Measurements from ENCODE around the gene BTAF1.
"Not testable (repeated sequence)": the region's sequence is repeated elsewhere in the genome, so short reads cannot be mapped to it uniquely, and the experiment has no call there.

Gene BTAF1

DNA sequence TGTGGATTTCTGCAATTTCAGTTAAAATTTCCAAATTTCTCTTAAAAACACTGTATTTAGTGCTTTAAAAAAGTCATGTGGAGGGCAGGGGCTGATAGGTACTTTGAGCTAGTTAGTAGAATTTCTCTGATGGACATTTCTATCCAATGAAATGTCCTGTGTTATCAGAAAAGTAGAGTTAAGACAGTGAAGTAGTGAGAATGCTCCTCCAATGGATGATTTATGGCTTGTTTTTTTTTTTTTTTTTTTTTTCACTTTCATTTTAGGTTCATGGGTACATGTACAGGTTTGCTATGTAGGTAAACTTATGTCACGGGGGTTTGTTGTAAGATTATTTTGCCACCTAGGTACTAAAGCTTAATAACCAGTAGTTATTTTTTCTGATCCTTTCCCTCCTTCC lies 55.0 kb downstream of the BTAF1 start:
- no peak for DNase-seq (ENCODE audit: low read depth in 2 of 2)

DNA sequence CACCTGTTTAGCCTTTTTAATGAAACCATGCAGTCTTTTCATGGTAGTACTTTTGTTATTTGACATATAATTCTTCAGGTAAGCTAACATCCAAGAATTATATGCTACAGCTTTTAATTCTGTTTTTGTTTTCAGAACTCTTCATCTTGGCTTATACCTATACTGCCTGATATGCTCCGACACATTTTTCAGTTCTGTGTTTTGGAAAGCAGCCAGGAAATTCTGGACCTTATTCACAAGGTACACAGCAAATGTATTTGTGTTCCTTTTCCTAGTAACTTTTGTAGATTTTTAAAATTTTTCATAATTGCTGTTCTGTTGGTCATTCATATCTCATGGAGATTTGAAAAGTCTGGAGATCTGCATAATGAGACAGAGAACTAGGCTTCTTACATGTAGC lies 56.7 kb downstream of the BTAF1 start:
- DNase-seq (ENCODE audit: low read depth in 2 of 2) = no peak

DNA sequence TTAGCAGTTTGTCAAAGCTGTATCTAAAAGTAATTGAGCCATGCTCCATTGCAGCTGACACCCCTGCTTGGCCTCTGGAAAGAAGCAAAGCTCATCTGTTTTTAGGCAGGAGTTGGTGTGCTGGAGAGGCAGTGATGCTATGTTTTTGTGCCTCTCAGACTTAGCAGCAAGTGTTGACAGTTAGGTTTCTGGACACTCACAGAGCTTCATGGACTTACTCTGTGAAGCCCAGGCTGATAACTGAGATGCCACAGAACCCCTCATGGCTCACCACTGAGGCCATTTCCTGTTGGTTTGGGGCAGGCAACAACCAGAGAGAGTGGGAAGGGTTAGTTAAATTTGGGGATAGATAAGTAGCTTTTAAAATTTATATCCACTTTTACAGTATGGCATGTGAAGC lies 59.8 kb downstream of the BTAF1 start:
- no peak for DNase-seq (ENCODE audit: low read depth in 2 of 2)

DNA sequence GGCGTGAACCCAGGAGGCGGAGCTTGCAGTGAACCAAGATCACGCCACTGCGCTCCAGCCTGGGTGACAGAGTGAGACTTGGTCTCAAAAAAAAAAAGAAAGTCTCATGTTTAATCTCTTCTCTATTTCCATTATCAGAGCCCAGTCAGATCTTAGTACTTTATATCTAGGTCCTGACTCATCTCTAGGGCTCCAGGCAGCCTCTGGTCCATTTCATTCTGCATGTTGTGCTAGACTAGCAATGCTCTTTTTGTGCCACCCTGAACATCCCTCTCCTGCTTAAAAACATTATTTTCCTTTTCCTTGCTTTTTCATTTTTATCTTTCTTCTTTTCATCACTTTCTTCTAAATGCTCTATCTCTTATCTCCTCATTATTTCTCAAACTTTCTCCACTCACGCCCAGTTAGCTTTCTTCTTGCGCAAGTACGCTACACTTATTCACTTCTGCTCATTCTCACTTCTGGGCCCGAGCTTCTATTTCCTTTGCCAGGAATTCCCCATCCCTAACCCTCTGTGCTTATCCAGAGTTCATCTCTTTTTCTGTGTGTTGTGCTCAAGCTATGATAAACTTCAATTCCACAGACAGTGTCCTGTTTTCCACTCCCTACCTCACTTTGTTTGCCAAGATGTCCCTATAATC lies 63.9 kb downstream of the BTAF1 start:
- DNase-seq (ENCODE audit: low read depth in 2 of 2) = no peak

DNA sequence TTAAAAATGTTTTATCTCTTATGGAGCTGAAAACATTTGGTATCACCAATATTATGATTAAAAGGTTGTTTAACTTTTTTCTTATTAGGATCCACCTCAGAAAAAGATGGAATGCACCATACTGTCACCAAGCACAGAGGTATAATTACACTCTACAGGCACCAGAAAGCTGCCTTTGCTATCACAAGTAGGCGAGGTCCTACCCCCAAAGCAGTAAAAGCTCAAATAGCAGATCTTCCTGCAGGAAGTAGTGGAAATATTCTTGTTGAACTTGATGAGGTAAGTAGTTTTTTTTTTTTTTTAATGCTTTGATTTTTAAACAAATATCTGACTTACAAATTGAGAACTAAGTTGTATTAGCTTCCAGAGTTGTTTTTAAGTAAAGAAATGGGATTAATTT lies 68.5 kb downstream of the BTAF1 start:
- DNase-seq (ENCODE audit: low read depth in 2 of 2) = no peak

DNA sequence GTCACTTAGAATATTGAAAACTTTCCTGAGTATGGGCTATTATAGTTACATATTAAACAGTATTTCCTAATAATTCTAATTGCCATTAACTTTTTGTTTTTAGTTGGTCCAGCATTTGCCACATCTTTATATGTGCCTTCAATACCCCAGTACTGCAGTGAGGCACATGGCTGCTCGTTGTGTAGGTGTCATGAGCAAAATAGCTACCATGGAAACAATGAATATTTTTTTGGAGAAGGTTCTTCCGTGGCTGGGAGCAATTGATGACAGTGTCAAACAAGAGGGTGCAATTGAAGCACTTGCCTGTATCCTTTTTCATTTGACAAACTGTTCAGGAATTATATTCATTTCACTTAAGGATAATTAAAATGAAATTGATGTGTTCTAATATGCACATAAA lies 72.7 kb downstream of the BTAF1 start:
- DNase-seq (ENCODE audit: low read depth in 2 of 2) = no peak

DNA sequence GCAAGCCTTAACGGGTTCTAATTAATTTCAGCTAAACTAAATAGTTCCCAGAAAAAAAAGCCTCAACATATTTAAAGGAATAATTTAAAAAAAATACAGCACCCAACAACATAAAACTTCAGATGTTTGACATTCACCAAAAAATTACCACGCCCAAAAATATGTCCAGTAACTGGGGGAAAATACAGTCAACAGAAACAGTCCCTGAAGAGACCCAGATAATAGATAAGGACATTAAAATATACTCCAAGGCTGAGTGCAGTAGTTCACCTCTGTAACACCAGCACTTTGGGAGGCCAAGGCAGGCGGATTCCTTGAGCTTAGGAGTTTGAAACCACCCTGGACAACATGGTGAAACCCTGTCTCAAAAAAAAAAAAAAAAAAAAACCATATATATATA lies 78.0 kb downstream of the BTAF1 start:
- DNase-seq (ENCODE audit: low read depth in 2 of 2) = no peak

DNA sequence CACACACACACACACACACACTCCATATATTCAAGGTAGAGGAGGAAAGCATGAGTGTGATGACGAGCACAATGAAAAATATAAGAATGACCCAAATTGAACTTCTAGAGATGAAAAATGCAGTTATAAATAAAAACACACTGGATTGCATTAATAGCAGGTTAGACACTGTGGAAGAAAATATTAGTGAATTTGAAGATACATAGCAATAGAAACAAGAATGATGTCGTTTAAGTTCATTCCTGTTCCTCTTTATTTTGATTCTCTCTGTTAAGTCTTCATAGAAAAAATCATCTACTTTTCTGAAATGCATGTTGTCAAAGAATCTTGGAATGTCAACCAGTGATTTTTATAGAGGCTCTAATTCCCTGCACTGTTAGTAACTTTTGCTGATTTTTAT lies 78.4 kb downstream of the BTAF1 start:
- DNase-seq (ENCODE audit: low read depth in 2 of 2) = no peak

DNA sequence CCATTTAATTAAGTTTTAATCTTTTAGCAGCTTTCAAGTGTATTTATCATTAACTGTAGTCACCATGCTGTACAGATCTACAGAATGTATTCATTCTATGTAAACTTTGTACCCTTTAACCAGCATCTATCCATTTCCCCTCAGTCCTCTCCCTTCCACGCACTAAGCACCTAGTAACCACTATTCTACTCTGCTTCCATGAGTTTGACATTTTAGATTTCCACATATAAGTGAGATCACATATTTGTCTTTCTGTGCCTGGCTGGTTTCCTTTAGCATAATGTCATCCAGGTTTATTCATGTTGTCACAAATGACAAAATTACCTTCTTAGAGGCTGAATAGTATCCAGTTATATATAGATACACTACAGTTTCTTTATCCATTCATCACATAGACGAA lies 79.7 kb downstream of the BTAF1 start:
- DNase-seq (ENCODE audit: low read depth in 2 of 2) = no peak

DNA sequence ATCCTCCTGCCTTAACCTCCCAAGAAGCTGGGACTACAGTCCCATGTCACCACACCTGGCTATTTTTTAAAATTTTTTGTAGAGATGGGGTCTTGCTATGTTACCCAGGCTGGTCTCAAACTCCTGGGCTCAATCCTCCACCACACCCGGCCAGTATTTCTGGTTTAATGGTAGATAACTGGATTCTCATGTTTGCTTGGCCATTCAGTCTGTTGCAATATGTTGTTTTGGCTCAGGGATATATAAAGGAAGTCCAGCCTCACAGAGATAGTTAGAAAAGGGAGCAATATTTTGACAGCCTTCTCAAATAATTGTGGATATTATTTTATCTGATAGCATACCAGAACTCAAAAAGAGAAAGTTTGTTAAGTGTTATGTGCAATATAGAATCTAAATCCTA lies 82.4 kb downstream of the BTAF1 start:
- DNase-seq (ENCODE audit: low read depth in 2 of 2) = no peak

DNA sequence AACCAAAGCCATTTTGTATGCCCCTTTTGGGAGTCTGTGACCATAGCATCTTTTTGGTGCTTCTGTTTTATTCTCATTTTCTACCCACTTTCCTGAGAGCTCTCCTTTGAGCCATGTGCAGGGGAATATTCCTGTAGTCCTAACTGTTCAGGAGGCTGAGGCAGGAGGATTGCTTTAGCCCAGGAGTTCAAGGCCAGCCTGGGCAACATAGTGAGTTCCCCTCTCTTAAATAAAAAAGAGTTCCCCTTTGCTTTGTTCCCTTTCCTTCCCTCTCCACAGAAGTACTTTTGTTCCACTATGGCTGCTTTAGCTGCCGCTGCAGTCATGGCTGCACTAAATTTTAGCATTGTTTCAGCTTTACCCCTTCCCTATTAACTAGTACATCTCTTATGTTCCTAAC lies 85.9 kb downstream of the BTAF1 start:
- no peak for DNase-seq (ENCODE audit: low read depth in 2 of 2)

DNA sequence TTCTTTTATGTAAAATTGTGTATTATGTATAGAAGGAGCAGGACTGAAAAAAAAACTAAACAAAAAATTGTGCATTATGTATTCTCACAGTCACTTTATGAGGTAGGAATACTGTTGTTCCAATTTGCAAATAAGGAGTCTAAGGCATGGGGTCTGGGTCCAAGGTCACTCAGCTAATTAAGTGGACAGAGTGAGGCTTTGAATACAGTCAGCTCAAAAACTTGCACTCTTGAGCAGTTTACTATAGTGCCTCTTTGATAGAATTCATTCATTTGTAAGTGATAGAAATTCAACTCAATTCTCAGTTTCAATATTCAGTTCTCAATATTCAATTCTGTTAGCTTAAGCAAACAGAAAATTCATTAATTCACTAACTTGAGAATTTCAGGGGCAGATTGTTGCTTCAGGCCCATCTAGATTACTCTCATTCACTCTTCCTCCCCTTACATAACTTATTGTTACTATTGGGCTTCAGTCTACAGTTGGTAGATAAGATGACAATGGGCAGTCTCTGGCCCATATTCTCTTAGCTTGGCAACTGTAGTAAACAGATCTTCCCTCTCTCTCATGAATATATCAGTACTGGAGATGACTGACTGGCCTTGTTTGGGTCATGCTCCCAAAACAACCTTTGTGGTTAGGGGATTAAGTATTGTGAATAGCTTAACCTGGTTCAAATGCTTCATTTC lies 86.6 kb downstream of the BTAF1 start:
- no peak for DNase-seq (ENCODE audit: low read depth in 2 of 2)

DNA sequence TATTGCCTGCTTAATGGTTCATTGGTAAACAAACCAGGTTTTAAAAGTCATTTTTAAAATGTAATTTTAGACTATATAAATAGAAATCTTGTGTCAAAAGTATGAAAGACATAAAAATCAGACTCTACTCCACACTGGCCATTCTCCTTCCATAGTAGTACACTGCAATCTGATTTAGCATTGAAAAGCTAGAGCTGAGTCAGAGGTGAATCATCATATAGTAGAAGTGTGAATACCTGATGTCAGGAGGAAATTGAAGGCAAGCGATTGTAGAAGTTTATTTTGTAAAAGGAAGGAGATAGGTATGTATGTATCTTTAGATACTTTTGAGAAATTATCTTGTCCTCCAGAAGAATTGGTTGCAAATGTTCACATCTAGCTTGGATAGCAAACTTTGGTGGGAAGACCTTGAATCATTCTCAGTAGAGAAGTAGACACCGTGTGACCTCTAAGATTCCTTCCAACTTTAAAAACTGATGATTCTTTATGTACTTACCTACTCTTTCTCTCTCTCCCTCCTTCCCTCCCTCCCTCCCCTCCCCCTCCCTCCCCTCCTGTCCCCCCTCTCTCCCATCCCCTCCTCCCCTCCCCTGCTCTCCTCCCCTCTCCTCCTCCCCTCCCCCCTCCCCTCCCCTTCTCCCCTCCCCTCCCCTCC lies 88.1 kb downstream of the BTAF1 start:
- DNase-seq (ENCODE audit: low read depth in 2 of 2) = no peak

DNA sequence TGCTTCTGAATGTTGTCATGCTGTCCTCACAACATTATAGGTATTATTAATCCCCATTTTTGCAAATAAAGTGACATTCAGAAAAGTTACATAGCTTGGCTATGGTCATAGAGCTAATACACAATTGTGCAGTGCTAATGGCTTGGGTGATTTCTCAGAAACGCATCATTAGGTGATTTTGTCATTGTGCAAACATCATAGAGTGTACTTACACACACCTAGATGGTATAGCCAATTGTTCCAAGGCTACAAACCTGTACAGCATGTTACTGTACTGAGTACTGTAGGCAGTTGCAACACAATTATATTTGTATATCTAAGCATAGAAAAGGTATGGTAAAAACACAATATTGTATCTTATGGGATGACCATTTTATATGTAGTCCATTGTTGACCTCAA lies 91.0 kb downstream of the BTAF1 start:
- DNase-seq (ENCODE audit: low read depth in 2 of 2) = no peak

DNA sequence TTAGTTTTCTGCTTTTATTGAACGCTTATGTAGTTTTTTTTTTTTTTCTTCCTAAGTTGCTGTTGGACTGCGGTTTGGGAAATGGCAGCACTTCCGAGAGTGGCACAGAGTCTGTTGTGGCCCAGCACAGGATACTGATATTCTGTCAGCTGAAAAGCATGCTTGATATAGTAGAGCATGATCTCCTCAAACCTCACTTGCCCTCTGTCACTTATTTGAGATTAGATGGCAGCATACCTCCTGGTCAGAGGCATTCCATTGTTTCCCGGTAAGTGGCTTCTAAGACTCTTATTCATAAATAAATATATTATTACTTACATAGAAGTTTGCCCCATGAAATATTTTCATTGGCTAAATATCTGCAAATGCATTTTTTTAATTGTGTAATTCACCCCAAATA lies 101.1 kb downstream of the BTAF1 start:
- no peak for DNase-seq (ENCODE audit: low read depth in 2 of 2)

DNA sequence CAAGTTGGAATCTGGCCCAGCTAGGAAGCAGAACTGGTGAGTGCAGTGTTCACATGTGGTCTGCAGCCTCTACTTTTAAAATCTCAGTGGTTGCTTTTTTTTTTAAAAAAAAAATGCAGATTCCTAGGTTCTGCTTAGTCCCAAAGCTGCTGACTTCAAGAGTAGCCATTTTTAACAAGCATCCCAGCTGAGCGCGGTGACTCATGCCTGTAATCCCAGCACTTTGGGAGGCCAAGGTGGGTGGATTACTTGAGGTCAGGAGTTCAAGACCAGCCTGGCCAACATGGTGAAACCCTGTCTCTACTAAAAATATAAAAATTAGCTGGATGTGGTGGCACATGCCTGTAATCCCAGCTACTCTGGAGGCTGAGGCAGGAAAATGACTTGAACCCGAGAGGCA lies 101.8 kb downstream of the BTAF1 start:
- not testable (repeated sequence) for DNase-seq (ENCODE audit: low read depth in 2 of 2)

DNA sequence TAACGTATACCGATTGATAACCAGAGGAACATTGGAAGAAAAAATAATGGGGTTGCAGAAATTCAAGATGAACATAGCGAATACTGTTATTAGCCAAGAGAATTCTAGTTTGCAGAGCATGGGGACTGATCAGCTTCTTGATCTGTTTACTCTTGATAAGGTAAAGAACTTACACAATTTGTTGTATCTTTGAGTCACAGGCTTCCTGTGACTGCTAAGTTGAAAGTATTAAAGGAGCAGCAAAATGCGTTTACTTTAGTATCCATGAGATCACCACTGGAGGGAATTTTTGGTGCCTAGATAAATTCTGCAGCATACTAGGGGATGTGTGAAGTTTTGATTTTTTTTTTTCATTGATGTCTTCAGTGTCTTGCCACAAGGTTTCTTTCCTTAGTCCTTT lies 103.6 kb downstream of the BTAF1 start:
- DNase-seq (ENCODE audit: low read depth in 2 of 2) = no peak

DNA sequence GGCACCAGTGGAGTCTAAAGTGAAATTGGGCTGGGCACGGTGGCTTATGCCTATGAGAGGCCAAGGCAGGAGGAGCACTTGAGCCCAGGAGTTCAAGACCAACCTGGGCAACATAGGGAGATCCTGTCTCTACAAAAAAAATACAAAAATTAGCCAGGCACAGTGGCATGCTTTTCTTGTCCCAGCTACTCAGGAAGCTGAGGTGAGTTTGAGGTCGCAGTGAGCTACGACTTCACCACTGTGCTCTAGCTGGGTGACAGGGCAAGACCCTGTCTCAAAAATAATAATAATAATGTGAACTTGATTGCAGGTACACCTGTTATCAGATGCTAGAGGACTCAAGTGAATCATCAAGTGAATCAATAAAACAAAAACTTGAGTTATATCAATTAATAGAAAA lies 108.0 kb downstream of the BTAF1 start:
- no peak for DNase-seq (ENCODE audit: low read depth in 2 of 2)

DNA sequence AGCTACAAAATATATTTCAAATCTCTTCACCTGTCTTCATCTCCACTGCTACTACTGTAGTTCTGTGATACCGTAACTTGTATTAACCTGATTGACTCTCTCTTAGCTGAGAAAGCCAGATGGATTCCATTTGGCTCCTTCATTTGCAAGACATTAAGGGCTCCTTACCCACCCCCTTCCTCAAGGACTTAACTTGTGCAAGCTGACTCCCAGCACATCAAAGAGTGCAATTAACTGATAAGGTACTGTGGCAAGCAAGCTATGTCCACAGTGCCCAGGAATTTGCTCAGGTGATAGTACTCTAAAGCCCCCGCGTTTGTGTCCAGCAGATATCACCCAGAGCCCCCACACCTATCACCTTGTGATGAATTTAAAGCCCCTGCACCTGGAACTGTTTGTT lies 109.5 kb downstream of the BTAF1 start:
- DNase-seq (ENCODE audit: low read depth in 2 of 2) = not testable (repeated sequence)

DNA sequence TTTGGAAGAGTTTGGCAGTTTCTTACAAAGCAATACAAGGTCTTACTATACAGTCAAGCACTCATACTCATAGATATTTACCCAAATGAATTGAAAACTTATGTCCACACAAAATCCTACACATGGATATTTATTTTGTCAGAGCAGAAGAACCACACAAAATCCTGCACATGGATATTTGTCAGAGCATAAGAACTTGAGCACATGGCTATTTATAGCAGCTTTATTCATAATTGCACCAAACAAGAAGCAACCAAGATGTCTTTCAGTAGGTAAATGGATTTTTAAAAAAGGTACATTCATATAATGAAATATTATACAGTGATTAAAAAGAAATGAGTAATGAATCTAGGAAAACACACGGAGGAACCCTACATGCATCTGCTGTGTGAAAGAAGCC lies 115.4 kb downstream of the BTAF1 start:
- DNase-seq (ENCODE audit: low read depth in 2 of 2) = no peak

DNA sequence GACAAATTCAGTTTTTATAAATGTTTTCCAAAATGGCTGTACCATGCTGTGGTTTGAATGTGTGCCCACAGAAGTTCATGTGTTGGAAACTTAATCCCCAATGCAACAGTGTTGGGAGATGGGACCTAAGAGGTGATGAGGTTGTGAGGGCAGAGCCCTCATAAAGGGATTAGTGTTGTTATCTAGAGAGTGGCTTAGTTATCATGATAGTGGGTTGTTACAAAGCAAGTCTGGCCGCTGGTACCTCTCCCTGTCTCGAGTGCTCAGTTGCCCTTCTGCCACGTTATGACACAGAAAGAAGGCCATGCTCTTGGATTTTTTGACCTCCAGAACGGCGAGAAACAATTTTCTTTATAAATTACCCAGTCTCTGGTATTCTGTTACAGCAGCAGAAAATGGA lies 119.0 kb downstream of the BTAF1 start:
- no peak for DNase-seq (ENCODE audit: low read depth in 2 of 2)

DNA sequence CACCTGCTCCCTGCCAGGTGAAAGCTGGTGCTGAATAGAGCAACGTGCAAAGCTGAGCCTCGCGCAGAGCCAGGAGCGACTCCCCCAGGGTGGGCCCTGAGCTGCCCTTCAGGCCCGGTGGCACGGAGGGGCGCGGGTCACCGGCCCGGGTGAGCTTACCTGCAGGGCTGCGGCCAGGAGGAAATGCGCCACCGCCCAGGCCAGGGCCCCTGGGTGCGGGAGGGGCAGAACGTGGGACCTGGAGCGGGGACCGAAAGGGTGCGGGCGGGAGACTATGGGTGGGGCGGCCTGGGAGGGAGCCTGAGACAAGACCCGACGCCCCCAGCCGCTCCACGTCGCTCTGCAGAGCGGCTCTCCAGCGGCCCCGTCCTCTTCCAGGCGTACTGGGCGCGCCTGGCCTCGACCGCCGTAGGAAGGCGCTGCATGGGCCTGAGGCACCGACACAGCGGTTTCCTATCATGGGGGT lies 122.1 kb downstream of the BTAF1 start:
- DNase-seq (ENCODE audit: low read depth in 2 of 2) = no peak

DNA sequence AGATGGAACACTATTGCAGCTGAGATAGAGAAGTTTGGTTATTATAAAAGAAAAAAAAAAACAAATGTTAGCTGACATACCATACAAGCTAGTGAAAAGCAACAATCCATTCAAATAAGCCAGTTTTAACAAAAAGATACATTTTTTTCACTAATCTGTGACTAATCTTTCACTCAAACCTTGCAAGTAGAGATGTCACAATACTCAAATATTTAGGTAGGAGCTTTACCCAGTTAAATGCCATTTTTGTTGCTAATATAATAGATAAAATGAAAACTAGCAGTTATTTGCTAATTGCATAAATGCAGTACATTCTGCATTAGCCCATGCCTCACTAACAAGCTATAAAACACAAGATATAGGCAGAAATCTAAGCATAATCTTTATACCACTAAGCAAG lies 123.6 kb downstream of the BTAF1 start:
- no peak for DNase-seq (ENCODE audit: low read depth in 2 of 2)

Data from stimulated activated CD8-positive, alpha-beta memory T cell treated with anti-CD3 and anti-CD28 coated beads, Interleukin-7, amount 100 ng/mL, for 4 hours (primary cell).